HG03280 (cell line): ENCODE results near the gene FAM174C.
"Not testable (repeated sequence)": the region's sequence is repeated elsewhere in the genome, so short reads cannot be mapped to it uniquely, and the experiment has no call there.

Experiments used
- ATAC-seq: cut with Tn5 transposase; IDR thresholded peaks from one replicate; pipeline ENCODE4 v1.9.1; 2021; ENCODE audit warnings: mild to moderate bottlenecking, moderate library complexity; ENCODE audit not compliant: unreplicated experiment

Gene FAM174C

GRCh38 chr19:1316466-1316865, 41.1 kb downstream of the FAM174C start:
- ATAC-seq = no peak

GRCh38 chr19:1317274-1318003, 42.1 kb downstream of the FAM174C start:
- no peak for ATAC-seq

- ATAC-seq = no peak
Measured at GRCh38 chr19:1318678-1319471, 43.5 kb downstream of the FAM174C start.

GRCh38 chr19:1320282-1320650, 44.9 kb downstream of the FAM174C start:
- ATAC-seq = not testable (repeated sequence)

GRCh38 chr19:1321539-1321938, 46.2 kb downstream of the FAM174C start:
- ATAC-seq = no peak

- ATAC-seq = no peak
Measured at GRCh38 chr19:1322198-1322981, 47.1 kb downstream of the FAM174C start.

GRCh38 chr19:1324249-1324805, 49.0 kb downstream of the FAM174C start:
- ATAC-seq = no peak

- no peak for ATAC-seq
Measured at GRCh38 chr19:1324806-1325567, 49.7 kb downstream of the FAM174C start.

- ATAC-seq = no peak
Measured at GRCh38 chr19:1325568-1326294, 50.4 kb downstream of the FAM174C start.

GRCh38 chr19:1327125-1327524, 51.8 kb downstream of the FAM174C start:
- no peak for ATAC-seq
